HepG2 (cell line): Measurements from ENCODE around the gene AMIGO3. TPM values are rescaled to one million over a fixed set of nuclear protein-coding genes. Genes with fewer than 3 reads are reported as not detected.

ENCODE experiments used
- CENPT ChIP-seq: sonication (generic); formaldehyde crosslinking; IDR thresholded peaks from 2 replicates; pipeline ENCODE4 v1.8.0; 2022; ENCODE audit warnings: low read depth, mild to moderate bottlenecking, moderate library complexity, missing genetic modification reagents
- ELF3 ChIP-seq: IDR thresholded peaks from 2 replicates; pipeline ENCODE4 v1.6.1; 2016; ENCODE audit warnings: missing genetic modification reagents, missing compliant biosample characterization
- FIP1L1 ChIP-seq: fragments of 200-400 bp; formaldehyde crosslinking; IDR thresholded peaks from 2 replicates; pipeline ENCODE4 v1.6.1; 2018; ENCODE audit warnings: low read depth, mild to moderate bottlenecking, low read length, moderate library complexity, borderline replicate concordance; ENCODE audit not compliant: insufficient read depth
- GATA4 ChIP-seq: sonication (generic); IDR thresholded peaks from 2 replicates; pipeline ENCODE4 v1.6.1; 2016; ENCODE audit warnings: antibody characterized with exemption, low read depth, borderline replicate concordance
- HOXD1 ChIP-seq: sonication (generic); formaldehyde crosslinking; IDR thresholded peaks from 2 replicates; pipeline ENCODE4 v1.5.0; 2020; ENCODE audit warnings: missing genetic modification reagents
- IKZF1 ChIP-seq: fragments of 450-650 bp; IDR thresholded peaks from 2 replicates; pipeline ENCODE4 v1.7.1; 2016
- KDM4B ChIP-seq: sonication (generic); formaldehyde crosslinking; IDR thresholded peaks from 2 replicates; pipeline ENCODE4 v1.4.0; 2020; ENCODE audit warnings: missing genetic modification reagents
- KDM5A ChIP-seq: fragments of 200-600 bp; sonication (generic); IDR thresholded peaks from 2 replicates; pipeline ENCODE4 v1.7.0; 2018; ENCODE audit warnings: antibody characterized with exemption, mild to moderate bottlenecking, low read length, borderline replicate concordance
- MED1 ChIP-seq: sonication (generic); formaldehyde crosslinking; IDR thresholded peaks from 2 replicates; pipeline ENCODE4 v1.4.0; 2020; ENCODE audit warnings: missing genetic modification reagents
- MED8 ChIP-seq: sonication (generic); formaldehyde crosslinking; IDR thresholded peaks from 2 replicates; pipeline ENCODE4 v1.8.1; 2023; ENCODE audit warnings: mild to moderate bottlenecking, missing genetic modification reagents; ENCODE audit not compliant: insufficient replicate concordance
- PHF21A ChIP-seq: sonication (generic); formaldehyde crosslinking; IDR thresholded peaks from 2 replicates; pipeline ENCODE4 v1.5.0; 2020; ENCODE audit warnings: mild to moderate bottlenecking, missing genetic modification reagents
- POGZ ChIP-seq: sonication (generic); formaldehyde crosslinking; IDR thresholded peaks from 2 replicates; pipeline ENCODE4 v1.4.0; 2020; ENCODE audit warnings: mild to moderate bottlenecking, missing genetic modification reagents
- STAG1 ChIP-seq: sonication (generic); formaldehyde crosslinking; IDR thresholded peaks from 2 replicates; pipeline ENCODE4 v1.4.0; 2020; ENCODE audit warnings: missing genetic modification reagents
- TFAP4 ChIP-seq: sonication (generic); IDR thresholded peaks from 2 replicates; pipeline ENCODE4 v1.6.1; 2016; ENCODE audit warnings: low read depth, borderline replicate concordance
- ZBTB34 ChIP-seq: sonication (generic); formaldehyde crosslinking; IDR thresholded peaks from 2 replicates; pipeline ENCODE4 v1.8.0; 2022; ENCODE audit warnings: mild to moderate bottlenecking, missing genetic modification reagents
- ZMAT3 ChIP-seq: sonication (generic); formaldehyde crosslinking; conservative IDR thresholded peaks from 2 replicates; pipeline ENCODE4 v1.7.0; 2021; ENCODE audit warnings: missing genetic modification reagents
- ZMYM3 ChIP-seq: sonication (generic); formaldehyde crosslinking; IDR thresholded peaks from 2 replicates; pipeline ENCODE4 v1.5.1; 2020; ENCODE audit warnings: mild to moderate bottlenecking, missing genetic modification reagents
- ZNF18 ChIP-seq: sonication (generic); formaldehyde crosslinking; IDR thresholded peaks from 2 replicates; pipeline ENCODE4 v1.8.0; 2022; ENCODE audit warnings: mild to moderate bottlenecking, missing genetic modification reagents; ENCODE audit not compliant: insufficient replicate concordance
- ZNF354B ChIP-seq: sonication (generic); formaldehyde crosslinking; IDR thresholded peaks from 2 replicates; pipeline ENCODE4 v1.8.0; 2022; ENCODE audit warnings: mild to moderate bottlenecking, missing genetic modification reagents
- ZNF746 ChIP-seq: sonication (generic); formaldehyde crosslinking; IDR thresholded peaks from 2 replicates; pipeline ENCODE4 v1.8.0; 2022; ENCODE audit warnings: mild to moderate bottlenecking, missing genetic modification reagents
- polyA plus RNA-seq, 8 experiments: library from polyadenylated mRNA; depleted of rRNA in 3 of 8; stranded (reverse) in 7 of 8; unstranded in 1 of 8; fragments of >200 nt; fragmentation: Illumina TruSeq in 4 of 8; extraction: Trizol in 4 of 8; gene quantifications; 2 replicates each; pipeline versions ENCODE4 v1.2.1 to v1.2.3, GENCODE V29; 2011 to 2016; ENCODE audit warnings: low read depth in 4 of 8, missing spikeins in 1 of 8, mixed read lengths in 1 of 8; ENCODE audit not compliant: insufficient read depth in 1 of 8
- total RNA-seq, 5 experiments: library from RNA; depleted of rRNA; stranded (reverse); fragments of >200 nt; fragmentation: Illumina TruSeq; extraction: Trizol; gene quantifications; 2 replicates each; pipeline ENCODE4 v1.2.3, GENCODE V29; 2016; ENCODE audit warnings: low read depth in 1 of 5
- TF ChIP-seq, protein P1 (sequence below): IDR thresholded peaks from 2 replicates; pipeline ENCODE4 v1.6.1; 2018; ENCODE audit warnings: missing genetic modification reagents
- TF ChIP-seq, protein P2 (sequence below): sonication (generic); formaldehyde crosslinking; IDR thresholded peaks from 2 replicates; pipeline ENCODE4 v1.5.0; 2020; ENCODE audit warnings: missing genetic modification reagents
- TF ChIP-seq, protein P3 (sequence below): sonication (generic); formaldehyde crosslinking; IDR thresholded peaks from 2 replicates; pipeline ENCODE4 v1.8.1; 2023; ENCODE audit warnings: mild to moderate bottlenecking, missing genetic modification reagents, borderline replicate concordance
- TF ChIP-seq, protein P4 (sequence below): sonication (generic); formaldehyde crosslinking; IDR thresholded peaks from 2 replicates; pipeline ENCODE4 v1.8.1; 2023; ENCODE audit warnings: missing genetic modification reagents, inconsistent platforms, borderline replicate concordance

AMIGO3 gene
- total and polyA plus RNA-seq, 2 of the 13 experiments (the other 11 are each of a cell fraction or from before 2014, with no cell fraction given), result 0.35 TPM; not detected in 1

DNA sequence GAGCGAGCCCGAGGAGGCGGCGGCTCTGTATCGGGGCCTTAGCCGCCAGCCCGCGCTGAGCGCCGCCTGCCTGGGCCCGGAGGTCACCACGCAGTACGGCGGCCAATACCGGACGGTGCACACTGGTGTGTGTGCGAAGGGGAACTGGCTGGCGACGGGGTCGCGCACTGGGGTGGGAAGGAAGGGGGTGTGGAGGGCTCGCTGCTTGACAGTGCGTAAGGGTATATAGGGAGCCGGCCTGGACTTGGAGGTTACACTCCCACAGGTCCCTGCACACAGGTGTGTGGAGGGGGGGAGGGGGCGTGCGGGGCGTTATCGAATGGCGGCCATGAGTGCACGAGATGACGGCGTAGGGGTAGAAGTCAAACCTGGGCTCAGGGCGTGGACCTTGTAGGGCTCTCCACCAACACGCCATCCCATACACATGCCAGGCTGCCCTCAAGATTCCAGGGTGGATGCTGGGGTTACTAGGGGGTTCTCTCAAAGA is 44.9 kb downstream of the AMIGO3 start (continued):
- TF ChIP-seq KDM5A (peak; percentile 82), HOXD1 (CRISPR knock-in tag) (no peak), POGZ (CRISPR knock-in tag) (no peak), ZBTB34 (no peak), STAG1 (CRISPR knock-in tag) (0 out of 2 replicates have a peak, but pooled peaks have one; percentile 11), IKZF1 (no peak), MED1 (CRISPR knock-in tag) (0 out of 2 replicates have a peak, but pooled peaks have one; percentile 10), TFAP4 (no peak), ZNF18 (CRISPR knock-in tag) (peak; percentile 35), ELF3 (CRISPR knock-in tag) (no peak), KDM4B (CRISPR knock-in tag) (no peak), FIP1L1 (no peak), CENPT (CRISPR knock-in tag) (no peak), PHF21A (CRISPR knock-in tag) (peak; percentile 12; the same call in 1 of the 2 replicates), ZNF746 (CRISPR knock-in tag) (no peak), ZMYM3 (CRISPR knock-in tag) (no peak), MED8 (peak; percentile 19), ZMAT3 (CRISPR knock-in tag) (no peak), ZNF354B (CRISPR knock-in tag) (no peak), GATA4 (0 out of 2 replicates have a peak, but pooled peaks have one; percentile 5)
- TF ChIP-seq, protein P1, sequence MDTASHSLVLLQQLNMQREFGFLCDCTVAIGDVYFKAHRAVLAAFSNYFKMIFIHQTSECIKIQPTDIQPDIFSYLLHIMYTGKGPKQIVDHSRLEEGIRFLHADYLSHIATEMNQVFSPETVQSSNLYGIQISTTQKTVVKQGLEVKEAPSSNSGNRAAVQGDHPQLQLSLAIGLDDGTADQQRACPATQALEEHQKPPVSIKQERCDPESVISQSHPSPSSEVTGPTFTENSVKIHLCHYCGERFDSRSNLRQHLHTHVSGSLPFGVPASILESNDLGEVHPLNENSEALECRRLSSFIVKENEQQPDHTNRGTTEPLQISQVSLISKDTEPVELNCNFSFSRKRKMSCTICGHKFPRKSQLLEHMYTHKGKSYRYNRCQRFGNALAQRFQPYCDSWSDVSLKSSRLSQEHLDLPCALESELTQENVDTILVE (CRISPR knock-in tag), result no peak
- TF ChIP-seq, protein P2, sequence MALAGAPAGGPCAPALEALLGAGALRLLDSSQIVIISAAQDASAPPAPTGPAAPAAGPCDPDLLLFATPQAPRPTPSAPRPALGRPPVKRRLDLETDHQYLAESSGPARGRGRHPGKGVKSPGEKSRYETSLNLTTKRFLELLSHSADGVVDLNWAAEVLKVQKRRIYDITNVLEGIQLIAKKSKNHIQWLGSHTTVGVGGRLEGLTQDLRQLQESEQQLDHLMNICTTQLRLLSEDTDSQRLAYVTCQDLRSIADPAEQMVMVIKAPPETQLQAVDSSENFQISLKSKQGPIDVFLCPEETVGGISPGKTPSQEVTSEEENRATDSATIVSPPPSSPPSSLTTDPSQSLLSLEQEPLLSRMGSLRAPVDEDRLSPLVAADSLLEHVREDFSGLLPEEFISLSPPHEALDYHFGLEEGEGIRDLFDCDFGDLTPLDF (CRISPR knock-in tag), result no peak
- TF ChIP-seq, protein P3, sequence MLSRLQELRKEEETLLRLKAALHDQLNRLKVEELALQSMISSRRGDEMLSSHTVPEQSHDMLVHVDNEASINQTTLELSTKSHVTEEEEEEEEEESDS (CRISPR knock-in tag), result no peak
- TF ChIP-seq, protein P4, sequence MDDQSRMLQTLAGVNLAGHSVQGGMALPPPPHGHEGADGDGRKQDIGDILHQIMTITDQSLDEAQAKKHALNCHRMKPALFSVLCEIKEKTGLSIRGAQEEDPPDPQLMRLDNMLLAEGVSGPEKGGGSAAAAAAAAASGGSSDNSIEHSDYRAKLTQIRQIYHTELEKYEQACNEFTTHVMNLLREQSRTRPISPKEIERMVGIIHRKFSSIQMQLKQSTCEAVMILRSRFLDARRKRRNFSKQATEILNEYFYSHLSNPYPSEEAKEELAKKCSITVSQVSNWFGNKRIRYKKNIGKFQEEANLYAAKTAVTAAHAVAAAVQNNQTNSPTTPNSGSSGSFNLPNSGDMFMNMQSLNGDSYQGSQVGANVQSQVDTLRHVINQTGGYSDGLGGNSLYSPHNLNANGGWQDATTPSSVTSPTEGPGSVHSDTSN (CRISPR knock-in tag), result no peak
